Stimulated activated naive CD8-positive, alpha-beta T cell treated with anti-CD3 and anti-CD28 coated beads, Interleukin-15, Interleukin-2, amounts not matched to agents 100 U/mL and 50 U/mL, for 24 hours (primary cell): Measurements from ENCODE around the gene IGFL1.
"Not testable (repeated sequence)": the region's sequence is repeated elsewhere in the genome, so short reads cannot be mapped to it uniquely, and the experiment has no call there.

Source experiments
- ATAC-seq: fragments of 150-1000 bp; cut with Tn5 transposase; one replicate; pipeline ENCODE4 v1.10.0; 2021
- DNase-seq: peaks from one replicate; pipeline ENCODE4 v3.0.0; 2021

Gene IGFL1

GRCh38 chr19:46229442-46229841 lies at the start of gene IGFL1:
Gene IGFL1, plus strand, starts transcription at chr19:46229742. Its CDS starts 33 bp downstream, at chr19:46229775.
- DNase-seq (no peak), ATAC-seq (no peak)

GRCh38 chr19:46180701-46181387 lies 48.7 kb upstream of the IGFL1 start:
- no peak for ATAC-seq
- DNase-seq = no peak

DNA sequence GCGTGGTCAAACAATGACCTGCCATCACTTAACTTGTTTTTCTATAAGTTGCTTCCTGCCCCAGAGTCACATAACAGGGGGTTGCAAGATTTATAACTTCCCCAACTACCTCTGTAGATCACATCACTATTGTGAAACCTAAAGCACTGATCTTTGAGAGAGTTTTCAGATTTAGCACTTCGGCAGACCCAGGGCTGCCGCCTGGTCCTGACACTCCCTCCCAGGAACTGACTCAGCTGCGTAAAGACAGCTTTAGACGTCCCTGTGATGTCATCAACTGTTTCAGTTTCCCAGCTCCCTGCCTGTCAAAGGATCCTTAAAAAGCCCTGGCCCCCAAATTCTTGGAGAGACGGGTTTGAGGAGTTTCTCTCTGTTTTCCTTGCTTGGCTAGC lies 48.2 kb upstream of the IGFL1 start:
- peak; percentile 72 for ATAC-seq
- DNase-seq = peak; percentile 25

- no peak for DNase-seq
- no peak for ATAC-seq
Measured at GRCh38 chr19:46182476-46182875, 47.1 kb upstream of the IGFL1 start.

- peak; percentile 53 for ATAC-seq
- DNase-seq = peak; percentile 10
Measured at GRCh38 chr19:46184775-46185710, 44.5 kb upstream of the IGFL1 start.

- DNase-seq (no peak), ATAC-seq (no peak)
Measured at GRCh38 chr19:46186101-46186716, 43.3 kb upstream of the IGFL1 start.

DNA sequence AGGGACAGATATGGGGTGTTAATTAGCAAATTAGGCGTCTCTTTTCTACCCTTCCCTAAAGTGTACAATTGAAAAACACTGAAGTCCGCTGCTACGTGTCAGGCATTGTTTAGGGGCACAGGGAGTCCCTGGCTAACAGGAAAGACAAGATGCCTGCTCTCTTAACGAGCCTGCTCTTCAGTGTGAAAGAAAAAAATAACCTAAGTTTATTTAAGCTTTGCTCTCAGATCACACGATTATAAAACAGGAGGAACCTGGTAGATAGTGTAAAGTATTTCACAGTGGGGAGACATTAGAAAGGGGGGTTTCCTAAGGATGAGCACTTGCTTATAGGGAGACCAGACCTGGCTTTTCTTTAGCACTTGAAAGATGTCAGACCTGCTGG lies 42.8 kb upstream of the IGFL1 start:
- ATAC-seq (no peak), DNase-seq (no peak)

- no peak for DNase-seq
- ATAC-seq = no peak
Measured at GRCh38 chr19:46189971-46190888, 39.3 kb upstream of the IGFL1 start.

GRCh38 chr19:46191356-46191755 lies 38.2 kb upstream of the IGFL1 start:
- no peak for DNase-seq
- no peak for ATAC-seq

GRCh38 chr19:46191972-46192371 lies 37.6 kb upstream of the IGFL1 start:
- DNase-seq = no peak
- ATAC-seq = no peak

GRCh38 chr19:46192626-46192991 lies 36.9 kb upstream of the IGFL1 start:
- ATAC-seq, DNase-seq: not testable (repeated sequence)

DNA sequence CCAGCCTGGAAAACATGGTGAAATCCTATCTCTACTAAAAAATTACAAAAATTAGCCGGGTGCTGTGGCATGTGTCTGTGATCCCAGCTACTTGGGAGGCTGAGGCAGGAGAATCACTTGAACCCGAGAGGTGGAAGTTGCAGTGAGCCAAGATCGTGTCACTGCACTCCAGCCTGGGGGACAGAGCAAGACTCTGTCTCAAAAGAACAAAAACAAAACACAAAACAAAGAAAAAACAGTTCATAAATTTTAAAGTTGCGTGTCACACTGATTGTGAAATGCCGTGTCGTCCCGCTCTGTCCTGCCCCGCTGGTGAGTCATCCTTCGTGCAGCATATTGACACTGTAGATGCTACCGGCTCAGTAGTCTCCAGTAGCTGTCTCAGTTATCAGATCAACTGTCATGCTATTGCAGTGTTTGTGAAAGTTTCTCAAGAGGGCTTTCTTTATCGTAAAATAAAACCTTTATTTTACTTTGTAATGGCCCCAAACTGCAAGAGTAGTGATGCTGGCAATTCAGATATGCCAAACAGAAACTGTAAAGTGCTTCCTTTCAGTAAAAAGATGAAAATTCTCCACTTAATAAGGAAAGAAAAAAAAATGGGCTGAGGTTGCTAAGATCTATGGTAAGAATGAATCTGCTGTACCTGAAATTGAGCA lies 36.4 kb upstream of the IGFL1 start:
- DNase-seq (no peak), ATAC-seq (no peak)

DNA sequence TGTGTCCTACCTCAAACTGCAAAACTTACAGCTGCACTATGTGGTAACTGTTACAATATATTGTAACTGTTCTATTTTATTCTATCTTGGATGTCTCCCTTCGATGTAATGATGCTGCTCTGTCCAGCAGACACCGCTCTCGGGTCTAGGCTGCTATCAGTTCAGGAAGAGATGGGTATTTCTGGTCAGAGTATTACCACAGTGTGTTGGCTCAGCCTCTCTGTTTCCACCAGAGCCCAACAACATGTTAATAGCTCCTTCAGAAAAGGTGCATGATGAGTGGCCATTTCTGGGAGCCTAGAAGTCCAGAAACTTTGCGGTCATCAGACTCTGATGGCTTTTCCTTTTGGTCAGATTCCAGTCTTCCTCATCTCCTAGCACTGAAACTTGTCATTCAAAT lies 35.9 kb upstream of the IGFL1 start:
- DNase-seq (no peak), ATAC-seq (no peak)

DNA sequence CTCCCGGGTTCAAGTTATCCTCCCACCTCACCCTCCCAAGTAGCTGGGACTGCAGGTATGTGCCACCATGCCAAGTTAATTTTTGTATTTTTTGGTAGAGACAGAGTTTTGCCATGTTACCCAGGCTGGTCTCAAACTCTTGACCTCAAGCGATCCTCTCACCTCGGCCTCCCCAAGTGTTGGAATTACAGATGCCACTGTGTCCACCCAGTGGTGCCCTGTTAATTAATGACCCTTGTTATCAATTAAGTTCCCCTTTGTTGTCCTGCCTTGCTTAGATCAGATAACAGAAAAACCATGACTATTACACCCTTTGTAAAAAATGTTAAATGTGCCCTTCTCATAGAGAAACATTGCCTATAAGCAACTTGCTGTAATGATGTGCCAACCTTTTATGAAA lies 34.4 kb upstream of the IGFL1 start:
- ATAC-seq = no peak
- DNase-seq = no peak

DNA sequence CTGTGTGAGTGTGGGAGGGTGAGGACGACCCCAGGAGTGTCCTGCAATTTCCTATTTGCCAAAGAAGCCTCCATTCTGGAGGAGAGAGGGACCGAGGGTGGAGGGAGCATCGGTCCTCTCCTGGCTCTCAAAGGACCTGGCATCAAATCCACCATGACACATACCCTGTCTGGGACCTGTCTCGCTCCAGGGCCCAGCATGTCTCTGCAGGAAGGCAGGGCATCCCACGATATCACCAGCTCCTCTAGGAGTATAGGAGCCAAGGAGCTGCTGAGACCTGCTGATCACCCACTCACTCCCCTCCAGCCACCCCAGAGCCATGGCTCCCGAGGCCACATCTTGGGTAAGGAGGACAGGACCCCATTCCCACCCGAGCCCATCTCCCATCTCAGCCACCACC lies 33.6 kb upstream of the IGFL1 start:
- not testable (repeated sequence) for DNase-seq, ATAC-seq

DNA sequence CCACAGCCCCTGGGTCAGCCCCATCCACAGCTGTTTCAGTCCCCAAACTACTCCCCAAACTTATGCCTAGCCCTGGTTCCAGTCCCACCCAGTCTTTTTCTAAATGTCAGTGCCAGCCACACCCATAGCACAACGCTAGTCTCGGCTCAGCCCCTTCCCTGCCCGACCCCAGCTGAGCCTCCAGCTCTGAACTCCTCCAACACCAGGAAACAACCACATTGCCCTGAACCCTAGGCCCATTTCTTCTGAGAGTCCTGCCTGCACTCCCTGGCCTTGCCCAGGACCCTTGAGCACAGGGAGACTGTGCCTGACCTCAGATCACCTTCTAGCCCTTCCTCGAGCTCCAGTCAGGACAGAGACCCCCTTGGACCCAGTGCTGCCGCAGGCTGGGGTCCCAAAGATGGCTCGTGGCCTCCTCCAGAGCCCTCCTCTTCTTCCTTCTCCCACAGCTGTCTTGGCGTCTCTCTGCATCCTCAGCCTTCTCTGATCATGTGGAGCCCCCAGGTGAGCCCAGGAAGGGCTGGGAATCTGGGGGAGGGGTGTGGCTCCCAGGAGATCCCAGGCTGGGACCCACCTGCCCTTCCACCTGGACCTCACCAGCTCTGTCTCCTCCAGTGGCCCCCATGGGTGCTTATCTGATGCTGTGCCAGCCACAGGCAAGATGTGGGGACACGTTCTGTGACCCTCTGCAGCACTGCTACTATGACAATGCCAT lies 33.0 kb upstream of the IGFL1 start:
- ATAC-seq (no peak), DNase-seq (no peak)

- no peak for ATAC-seq
- DNase-seq = no peak
Measured at GRCh38 chr19:46197314-46198070, 32.0 kb upstream of the IGFL1 start.

- ATAC-seq (no peak), DNase-seq (no peak)
Measured at GRCh38 chr19:46198756-46199155, 30.8 kb upstream of the IGFL1 start.

DNA sequence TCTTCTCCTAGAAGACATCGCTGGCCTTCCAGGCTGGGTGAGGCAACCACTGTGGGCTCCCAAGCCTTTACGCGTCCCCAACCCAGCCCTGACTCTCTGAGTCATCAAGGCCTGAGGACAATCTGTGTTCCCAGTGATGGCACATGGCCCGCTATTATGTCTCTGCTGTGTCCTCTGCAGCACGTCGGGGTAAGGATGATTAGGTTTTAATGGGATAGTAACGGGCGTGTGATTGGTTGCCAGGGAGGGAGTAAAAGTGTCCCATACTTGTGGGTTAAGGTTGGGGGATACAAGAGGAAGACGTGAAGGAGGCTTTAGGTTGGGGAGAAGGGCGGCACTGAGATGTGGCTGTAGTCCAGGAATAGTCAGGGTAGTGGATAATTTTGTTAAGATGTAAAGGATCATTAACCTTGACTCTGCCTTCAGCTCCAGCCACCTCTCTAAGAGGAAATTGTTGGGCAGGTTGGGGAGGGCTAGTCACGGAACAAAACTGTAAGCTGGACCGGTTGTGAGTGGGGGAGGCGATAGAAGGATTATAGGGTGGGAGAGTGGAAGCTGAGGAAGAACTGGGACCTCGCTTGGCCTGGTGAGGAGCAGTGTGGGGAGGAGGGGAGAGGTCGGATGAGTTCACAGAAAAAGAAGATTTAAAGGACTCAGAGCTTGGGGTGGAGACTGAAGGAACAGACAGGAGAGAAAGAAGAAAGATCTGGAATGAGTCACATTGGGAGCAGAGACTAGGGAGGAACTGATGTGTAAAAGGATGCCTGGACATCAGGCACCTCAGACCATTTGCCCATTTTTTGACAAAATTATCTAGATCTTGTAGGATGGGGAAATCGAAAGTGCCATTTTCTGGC lies 27.9 kb upstream of the IGFL1 start:
- DNase-seq = no peak
- ATAC-seq = no peak
